ENCODE data around the gene EVC.

EVC gene

GRCh38 chr4:5730436-5730835 is 19.4 kb downstream of the EVC start:
- TF ChIP-seq CEBPB (IDR thresholded peaks at IDR 0.05), result no peak
- no peak for TF ChIP-seq EP300 (IDR thresholded peaks at IDR 0.05; ENCODE audit: borderline replicate concordance)
- no peak for TF ChIP-seq TCF12 (IDR thresholded peaks at IDR 0.05; ENCODE audit: low read depth)
- TF ChIP-seq YY1 (IDR thresholded peaks at IDR 0.05; ENCODE audit: low read depth), result no peak
- no peak for TF ChIP-seq CREB1 (IDR thresholded peaks at IDR 0.05; ENCODE audit: low read depth)

- TF ChIP-seq CREB1 (IDR thresholded peaks at IDR 0.05; ENCODE audit: low read depth) (no peak), MAX (IDR thresholded peaks at IDR 0.05) (no peak), CEBPB (IDR thresholded peaks at IDR 0.05) (no peak), FOXM1 (IDR thresholded peaks at IDR 0.05; ENCODE audit: borderline replicate concordance, low read depth) (no peak), USF1 (IDR thresholded peaks at IDR 0.05) (no peak), YY1 (IDR thresholded peaks at IDR 0.05; ENCODE audit: low read depth) (no peak), EGR1 (IDR thresholded peaks at IDR 0.05) (no peak), TAF1 (IDR thresholded peaks at IDR 0.05; ENCODE audit: low read depth) (no peak), TEAD4 (IDR thresholded peaks at IDR 0.05) (no peak), TCF12 (IDR thresholded peaks at IDR 0.05; ENCODE audit: low read depth) (no peak), ZBTB7A (IDR thresholded peaks at IDR 0.05; ENCODE audit: low read depth) (no peak), REST (IDR thresholded peaks at IDR 0.05; ENCODE audit: low read depth) (no peak)
These were observed 20.3 kb downstream of the EVC start for GRCh38 chr4:5730993-5731990.

- no peak for TF ChIP-seq TEAD4 (IDR thresholded peaks at IDR 0.05)
- TF ChIP-seq CREB1 (IDR thresholded peaks at IDR 0.05; ENCODE audit: low read depth), result no peak
- TF ChIP-seq REST (IDR thresholded peaks at IDR 0.05; ENCODE audit: low read depth), result no peak
- TF ChIP-seq EGR1 (IDR thresholded peaks at IDR 0.05), result no peak
- TF ChIP-seq TAF1 (IDR thresholded peaks at IDR 0.05; ENCODE audit: low read depth), result no peak
- TF ChIP-seq YY1 (IDR thresholded peaks at IDR 0.05; ENCODE audit: low read depth), result no peak
- no peak for TF ChIP-seq MAX (IDR thresholded peaks at IDR 0.05)
- no peak for TF ChIP-seq ZBTB7A (IDR thresholded peaks at IDR 0.05; ENCODE audit: low read depth)
- no peak for TF ChIP-seq NFIC (IDR thresholded peaks at IDR 0.05)
- TF ChIP-seq FOXM1 (IDR thresholded peaks at IDR 0.05; ENCODE audit: borderline replicate concordance, low read depth), result no peak
- no peak for TF ChIP-seq RAD21 (IDR thresholded peaks at IDR 0.05; ENCODE audit: low read depth)
- TF ChIP-seq EP300 (IDR thresholded peaks at IDR 0.05; ENCODE audit: borderline replicate concordance), result no peak
- no peak for TF ChIP-seq USF1 (IDR thresholded peaks at IDR 0.05)
- TF ChIP-seq TCF12 (IDR thresholded peaks at IDR 0.05; ENCODE audit: low read depth), result no peak
- TF ChIP-seq CEBPB (IDR thresholded peaks at IDR 0.05), result no peak
These were observed 21.2 kb downstream of the EVC start for GRCh38 chr4:5732158-5732557.

GRCh38 chr4:5734853-5735252 is 23.9 kb downstream of the EVC start:
- TF ChIP-seq MAX (IDR thresholded peaks at IDR 0.05) (no peak), TEAD4 (IDR thresholded peaks at IDR 0.05) (no peak), NFIC (IDR thresholded peaks at IDR 0.05) (no peak), REST (IDR thresholded peaks at IDR 0.05; ENCODE audit: low read depth) (no peak), YY1 (IDR thresholded peaks at IDR 0.05; ENCODE audit: low read depth) (no peak), USF1 (IDR thresholded peaks at IDR 0.05) (no peak), RAD21 (IDR thresholded peaks at IDR 0.05; ENCODE audit: low read depth) (no peak), TAF1 (IDR thresholded peaks at IDR 0.05; ENCODE audit: low read depth) (no peak), EP300 (IDR thresholded peaks at IDR 0.05; ENCODE audit: borderline replicate concordance) (no peak), CREB1 (IDR thresholded peaks at IDR 0.05; ENCODE audit: low read depth) (no peak), CEBPB (IDR thresholded peaks at IDR 0.05) (no peak), FOXM1 (IDR thresholded peaks at IDR 0.05; ENCODE audit: borderline replicate concordance, low read depth) (no peak), EGR1 (IDR thresholded peaks at IDR 0.05) (no peak), ZBTB7A (IDR thresholded peaks at IDR 0.05; ENCODE audit: low read depth) (no peak), TCF12 (IDR thresholded peaks at IDR 0.05; ENCODE audit: low read depth) (no peak)
